GM12878 (cell line): Measurements from ENCODE around the gene RIMS3. TPM values are rescaled to one million over a fixed set of nuclear protein-coding genes. Genes with fewer than 3 reads are reported as not detected.

ENCODE experiments used
- CUX1 ChIP-seq: IDR thresholded peaks from 2 replicates; pipeline ENCODE4 v1.6.1; 2012; ENCODE audit warnings: improper control_type of control experiment, low read depth, low read length; ENCODE audit not compliant: insufficient replicate concordance
- NFIC ChIP-seq: IDR thresholded peaks from 2 replicates; pipeline ENCODE4 v1.6.1; 2012; ENCODE audit warnings: low read depth, mild to moderate bottlenecking, inconsistent platforms, low read length, moderate library complexity
- ZNF687 ChIP-seq: fragments of 450-650 bp; IDR thresholded peaks from 2 replicates; pipeline ENCODE4 v1.6.1; 2017; ENCODE audit warnings: mild to moderate bottlenecking, moderate library complexity
- polyA plus RNA-seq, 11 experiments: library from polyadenylated mRNA; depleted of rRNA in 4 of 11; unstranded in 6 of 11; stranded (reverse) in 5 of 11; fragments of >200 nt; fragmentation: Nextera tagmentation in 4 of 11; fragmentation: Illumina TruSeq in 1 of 11; extraction: Ambion mirVana in 4 of 11; extraction: Trizol in 1 of 11; gene quantifications; 1 replicate in 1 of 11; 2 replicates in 10 of 11; pipeline versions ENCODE4 v1.2.1 to v1.2.3, GENCODE V29; 2011 to 2016; ENCODE audit warnings: inconsistent platforms in 2 of 11, missing spikeins in 2 of 11, low read depth in 1 of 11
- total RNA-seq, 4 experiments: library from RNA; depleted of rRNA in 3 of 4; stranded (reverse); fragments of >200 nt in 3 of 4; fragmentation: Illumina TruSeq in 1 of 4; extraction: Trizol in 1 of 4; gene quantifications; 2 replicates each; pipeline versions ENCODE4 v1.2.1 to v1.2.3, GENCODE V29; 2013 to 2021

RIMS3 gene
- total and polyA plus RNA-seq, 10 of the 15 experiments (the other 5 are each of a cell fraction or from before 2014, with no cell fraction given): 0.02 to 4.7 (median 0.39) TPM

- no peak for TF ChIP-seq NFIC
- TF ChIP-seq CUX1: no peak
- no peak for TF ChIP-seq ZNF687
- TF ChIP-seq, all 136 proteins: peak for 0
Measured at GRCh38 chr1:40634901-40635655, 30.4 kb downstream of the RIMS3 start (continued).
